Subcutaneous adipose tissue (tissue), 4 donors: ENCODE measurements around the gene SLC6A1. TPM values are rescaled to one million over a fixed set of nuclear protein-coding genes. Genes with fewer than 3 reads are reported as not detected.

Experiments used
- total RNA-seq, 4 donors: library from RNA; depleted of rRNA; stranded (reverse); fragments of >200 nt; gene quantifications; one replicate each; pipeline ENCODE4 v1.1.0, GENCODE V29; 2016
- TF ChIP-seq, protein P1 (sequence below): fragments of 450-650 bp; IDR thresholded peaks from one replicate; pipeline ENCODE4 v1.5.1; 2016; ENCODE audit warnings: low read depth, mild to moderate bottlenecking, control low read depth, antibody characterized with exemption, moderate library complexity

SLC6A1 gene
- total RNA-seq, 4 donors from 2014 or later = 0.44 to 2.3 (median 0.68) TPM; not detected in 1

DNA sequence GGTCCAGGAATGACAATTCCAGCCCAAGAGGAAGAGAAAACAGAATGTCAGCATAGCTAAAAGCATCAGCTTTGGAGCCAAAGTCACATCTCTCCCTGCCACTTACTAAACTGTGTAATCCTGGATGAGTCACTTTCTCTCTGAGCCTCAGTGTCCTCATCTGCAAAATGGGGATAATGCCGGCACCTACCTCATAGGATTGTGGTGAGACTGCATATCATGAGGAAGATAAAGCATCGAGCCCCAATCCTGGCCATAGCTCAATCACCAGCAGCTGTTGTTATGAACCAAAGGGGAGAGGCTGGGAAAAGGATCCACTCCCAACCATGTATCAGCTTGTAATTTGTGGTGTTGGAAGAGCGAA, 9.1 kb downstream of the SLC6A1 start:
- TF ChIP-seq, protein P1, sequence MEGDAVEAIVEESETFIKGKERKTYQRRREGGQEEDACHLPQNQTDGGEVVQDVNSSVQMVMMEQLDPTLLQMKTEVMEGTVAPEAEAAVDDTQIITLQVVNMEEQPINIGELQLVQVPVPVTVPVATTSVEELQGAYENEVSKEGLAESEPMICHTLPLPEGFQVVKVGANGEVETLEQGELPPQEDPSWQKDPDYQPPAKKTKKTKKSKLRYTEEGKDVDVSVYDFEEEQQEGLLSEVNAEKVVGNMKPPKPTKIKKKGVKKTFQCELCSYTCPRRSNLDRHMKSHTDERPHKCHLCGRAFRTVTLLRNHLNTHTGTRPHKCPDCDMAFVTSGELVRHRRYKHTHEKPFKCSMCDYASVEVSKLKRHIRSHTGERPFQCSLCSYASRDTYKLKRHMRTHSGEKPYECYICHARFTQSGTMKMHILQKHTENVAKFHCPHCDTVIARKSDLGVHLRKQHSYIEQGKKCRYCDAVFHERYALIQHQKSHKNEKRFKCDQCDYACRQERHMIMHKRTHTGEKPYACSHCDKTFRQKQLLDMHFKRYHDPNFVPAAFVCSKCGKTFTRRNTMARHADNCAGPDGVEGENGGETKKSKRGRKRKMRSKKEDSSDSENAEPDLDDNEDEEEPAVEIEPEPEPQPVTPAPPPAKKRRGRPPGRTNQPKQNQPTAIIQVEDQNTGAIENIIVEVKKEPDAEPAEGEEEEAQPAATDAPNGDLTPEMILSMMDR = no peak

DNA sequence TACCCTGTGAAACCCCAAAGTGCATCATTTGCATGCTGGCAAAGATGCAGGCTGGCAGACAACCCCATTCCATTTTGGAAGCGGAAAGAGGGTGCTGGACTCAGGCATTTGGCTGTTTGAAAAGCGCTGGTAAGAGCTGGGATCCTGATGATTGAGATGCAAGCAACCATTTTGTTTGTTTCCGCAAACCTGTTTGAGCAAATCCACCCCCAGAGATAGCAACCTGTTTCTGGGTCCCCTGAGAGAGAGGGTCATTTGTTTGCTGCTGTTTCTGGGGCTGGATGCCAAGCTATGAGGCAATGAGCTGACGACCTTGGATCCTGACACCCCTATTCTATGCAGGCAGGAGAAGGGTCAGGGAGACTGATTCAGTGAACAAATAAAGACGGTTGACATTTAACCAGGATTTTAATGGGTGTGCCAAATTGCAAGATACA, 9.8 kb downstream of the SLC6A1 start:
- TF ChIP-seq, protein P1 = no peak

DNA sequence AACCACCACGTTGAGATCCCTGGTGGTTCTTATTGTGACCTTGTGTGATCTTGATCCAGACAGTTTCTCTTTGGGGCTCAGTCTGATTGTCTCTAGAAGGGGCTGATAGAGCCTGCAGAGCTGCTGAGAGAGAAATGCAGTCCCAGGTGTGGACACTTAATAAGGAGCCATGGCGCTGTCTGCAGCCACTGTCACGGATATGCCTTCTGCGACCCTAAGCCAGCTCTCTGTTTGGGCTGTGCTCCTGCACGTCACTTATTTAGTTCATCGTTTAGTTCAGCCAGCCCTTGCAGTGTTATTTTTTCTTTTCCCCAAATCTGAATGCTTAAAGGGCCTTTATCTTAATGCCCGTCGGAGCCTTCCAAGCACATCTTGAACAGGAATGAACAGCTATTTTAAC, 12.0 kb downstream of the SLC6A1 start:
- TF ChIP-seq, protein P1 = no peak

DNA sequence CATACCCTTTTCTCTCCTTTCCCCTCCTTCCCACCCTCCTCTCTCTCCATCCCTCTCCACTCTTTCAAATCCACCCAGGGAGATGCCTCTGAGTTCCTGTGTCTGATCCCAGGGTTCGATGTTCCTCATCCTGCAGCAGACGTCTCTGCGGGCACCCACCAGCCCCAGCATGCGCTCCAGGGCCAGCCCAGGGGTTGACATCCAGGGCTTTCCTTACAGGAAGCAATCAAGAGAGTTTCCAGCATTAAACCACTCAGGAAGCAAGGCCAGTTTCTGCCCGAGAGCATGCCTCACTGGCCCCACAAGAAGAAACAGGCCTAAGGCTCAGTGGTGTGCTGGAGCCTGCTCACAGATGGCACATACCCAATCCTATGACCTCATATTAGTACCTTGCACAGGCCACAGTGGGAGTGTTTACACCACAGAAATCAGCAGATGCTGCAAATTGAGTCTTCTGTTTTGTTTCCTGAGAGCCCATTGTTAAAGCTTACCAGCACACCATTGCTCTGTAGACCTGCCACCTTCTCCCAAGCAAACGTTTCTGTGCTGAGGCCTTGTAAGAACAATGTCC, 13.2 kb downstream of the SLC6A1 start:
- TF ChIP-seq, protein P1 = no peak

DNA sequence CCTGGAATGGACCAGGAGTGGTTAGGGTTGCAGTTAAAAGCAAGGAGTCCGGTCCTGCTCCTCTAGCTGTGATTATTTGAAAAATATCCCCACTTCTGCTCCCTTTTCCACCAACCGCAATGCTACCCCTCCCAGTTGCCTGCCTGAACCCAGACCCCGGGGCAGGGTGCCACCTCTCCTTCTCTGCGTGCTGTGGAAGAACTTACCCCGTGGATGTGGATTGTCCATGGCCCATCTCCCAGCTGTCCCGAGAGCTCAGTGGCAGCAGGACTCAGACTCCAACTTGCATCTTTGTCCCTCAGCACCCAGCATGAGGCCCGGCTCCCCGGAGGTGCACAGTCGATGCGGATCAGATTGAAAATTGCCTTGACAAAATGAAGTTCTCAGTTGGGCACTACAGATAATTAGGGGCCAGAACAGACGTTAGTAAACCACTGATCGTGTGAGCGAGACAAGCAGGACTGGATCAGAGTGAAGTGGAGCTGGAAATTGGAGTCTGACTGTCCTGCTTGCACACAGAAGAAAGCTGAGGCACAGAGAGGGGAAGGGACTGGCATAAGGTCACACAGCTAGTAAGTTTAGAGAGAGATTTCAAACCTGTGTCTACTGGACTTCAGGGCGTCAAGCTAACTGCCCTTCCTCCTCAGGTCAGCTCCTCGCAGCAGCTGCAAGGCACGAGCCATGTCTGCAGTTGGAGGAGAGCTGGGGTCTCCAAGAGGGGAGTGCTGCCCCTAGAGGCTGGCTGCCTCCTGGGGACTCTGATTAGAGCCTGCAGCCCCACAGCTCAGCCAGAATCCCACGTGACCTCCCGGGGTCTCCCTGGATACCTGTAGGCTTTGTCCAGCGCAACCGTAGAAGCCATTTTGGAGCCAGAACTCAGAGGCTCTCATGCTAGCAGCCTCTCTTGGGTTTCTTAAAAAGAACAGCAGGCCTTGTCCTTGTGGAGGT, 14.7 kb downstream of the SLC6A1 start:
- TF ChIP-seq, protein P1 = no peak

DNA sequence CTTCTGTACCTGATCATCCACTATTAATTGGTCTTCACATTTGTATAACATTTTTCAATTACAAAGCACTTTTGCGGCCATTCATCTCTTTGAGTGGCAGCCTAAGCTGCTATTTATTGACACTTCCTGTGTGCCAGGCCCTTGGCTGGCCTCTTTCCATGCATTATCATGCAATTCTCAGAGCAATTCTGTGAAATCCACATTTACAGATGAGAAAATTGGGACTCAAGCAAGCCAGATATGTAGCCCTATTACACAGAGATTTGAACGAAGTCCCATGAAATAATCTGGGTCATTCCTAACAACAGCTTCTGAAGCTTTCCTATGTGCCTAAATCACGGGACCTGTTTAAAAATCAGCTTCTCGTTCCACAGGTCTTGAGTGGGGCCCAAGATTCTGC, 17.4 kb downstream of the SLC6A1 start:
- TF ChIP-seq, protein P1 = no peak

DNA sequence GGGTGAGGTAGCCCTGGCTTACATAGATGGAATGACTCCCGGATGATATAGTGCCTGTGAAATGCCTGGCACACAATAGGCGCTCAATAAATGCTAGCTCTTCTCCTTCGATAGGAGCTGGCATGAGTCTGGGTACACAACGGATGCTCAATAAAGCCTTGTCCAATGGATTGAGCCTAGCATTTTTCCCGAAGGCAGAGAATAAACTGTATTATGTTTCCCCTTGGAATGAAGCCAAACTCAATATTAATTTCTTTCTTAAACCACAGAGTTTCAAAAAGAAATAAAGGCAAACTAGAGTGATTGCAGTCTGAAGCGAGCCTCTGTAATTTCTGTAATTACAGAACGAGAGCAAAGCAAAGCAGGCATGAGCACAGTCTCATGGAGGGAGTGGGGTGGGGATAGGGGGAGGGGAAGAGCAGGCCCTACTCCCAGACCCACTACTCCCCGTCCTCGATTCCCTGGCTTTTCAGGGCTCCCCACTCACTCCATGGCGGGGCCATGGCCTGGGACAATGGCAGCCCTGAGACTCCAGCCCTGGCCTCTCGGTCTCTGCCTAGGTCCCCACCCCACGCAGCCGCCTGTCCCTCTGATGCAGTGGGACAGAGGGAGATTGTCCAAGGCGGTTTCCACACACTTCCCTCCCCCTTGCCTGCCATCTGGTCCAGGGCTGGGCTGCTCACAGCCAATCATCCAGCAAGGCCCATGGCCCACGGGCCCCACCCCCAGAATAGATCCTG, 18.0 kb downstream of the SLC6A1 start:
- TF ChIP-seq, protein P1 = no peak
